ENCODE data around the gene DLK2. TPM values are rescaled to one million over a fixed set of nuclear protein-coding genes. Genes with fewer than 3 reads are reported as not detected.

DLK2 gene
- total and polyA plus RNA-seq, 2 donors (not counting 3 experiments of a cell fraction or from before 2014, with no cell fraction given) = 0.36 TPM; not detected in 1

DNA sequence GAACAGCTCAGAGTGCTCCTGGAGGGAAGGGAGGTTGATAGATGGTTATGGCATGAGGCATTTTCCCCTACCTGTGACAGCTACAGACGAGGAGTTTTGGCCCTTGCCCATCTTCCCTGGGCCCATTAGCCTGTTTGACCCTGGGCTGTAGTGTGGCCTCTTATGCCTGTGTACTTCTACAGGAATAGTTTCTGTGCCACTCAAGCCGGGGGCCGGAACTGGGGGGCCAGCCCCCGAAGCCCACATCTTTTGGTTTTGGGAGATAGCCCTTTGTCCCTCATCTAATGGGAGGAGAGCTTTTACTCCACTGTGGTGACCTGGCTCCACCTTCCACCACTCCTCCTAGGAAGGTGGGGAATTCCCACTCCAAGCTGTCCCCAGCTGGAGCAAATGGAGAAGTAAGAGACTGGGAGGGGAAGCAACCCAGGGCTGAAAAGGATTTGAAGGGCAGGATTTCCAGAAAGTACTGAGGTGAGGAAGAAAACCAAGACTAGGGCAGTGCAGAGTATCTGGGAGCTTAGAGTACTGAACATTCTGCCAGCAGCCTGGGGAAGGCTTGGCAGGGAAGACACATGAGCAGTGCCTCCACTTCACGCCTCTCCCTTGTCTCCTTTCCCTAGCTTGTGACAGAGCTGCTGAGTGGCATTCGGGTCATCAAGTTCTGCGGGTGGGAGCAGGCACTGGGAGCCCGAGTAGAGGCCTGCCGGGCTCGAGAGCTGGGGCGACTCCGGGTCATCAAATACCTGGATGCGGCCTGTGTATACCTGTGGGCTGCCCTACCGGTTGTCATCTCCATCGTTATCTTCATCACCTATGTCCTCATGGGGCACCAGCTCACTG lies 21.1 kb downstream of the DLK2 start:
- DNase-seq (ENCODE audit: low read depth, low spot score) (no peak), FAIRE-seq (peak; percentile 4)
- no peak overlapping the region for H2AFZ ChIP-seq (ENCODE audit: low read depth, low read length)
- H3K9me1 ChIP-seq (replicated peaks; ENCODE audit: control insufficient read depth, extremely low read depth, insufficient read depth, low read length) = no peaks in the 10 kb centered on the region
- H3K36me3 ChIP-seq (ENCODE audit: control insufficient read depth in 2 of 2, extremely low read depth in 1 of 2, insufficient read depth in 2 of 2, low read length in 2 of 2) = peaks cover 0 to 22% of the 10 kb centered on the region in 2 experiments
- H3K4me1 ChIP-seq (ENCODE audit: control insufficient read depth, extremely low read depth, insufficient read depth, low read length) = peaks cover 13% of the 10 kb centered on the region
- H4K20me1 ChIP-seq (replicated peaks; ENCODE audit: control insufficient read depth, extremely low read depth, insufficient read depth, low read length) = no peaks in the 10 kb centered on the region
- TF ChIP-seq POLR2A (IDR thresholded peaks at IDR 0.05; ENCODE audit: low read depth, low read length) (no peak), FOS (IDR thresholded peaks at IDR 0.05; ENCODE audit: borderline replicate concordance, insufficient read depth, low read length) (no peak), MAX (IDR thresholded peaks at IDR 0.05; ENCODE audit: insufficient read depth, insufficient read length) (no peak), GATA2 (IDR thresholded peaks at IDR 0.05; ENCODE audit: insufficient read depth, insufficient read length, low read depth, low read length) (no peak)
- H3K4me2 ChIP-seq (ENCODE audit: insufficient read depth, low read length) = no peak overlapping the region
- ChIA-PET POLR2A (no interaction called here), CTCF (interaction anchor here (1.1 kb wide), 1 partner anchor 72 kb away, joined by 3 read pairs; no protein-coding TSS in a partner anchor)
- no peaks in the 10 kb centered on the region for H3K9me3 ChIP-seq (replicated peaks; ENCODE audit: control insufficient read depth, insufficient read depth, low read length)
- H3K27me3 ChIP-seq (ENCODE audit: control insufficient read depth in 2 of 2, insufficient read depth in 2 of 2, low read length in 2 of 2) = no peaks in the 10 kb centered on the region
- BruUV-seq (replicated peaks) = no TSS peak
- intact Hi-C loops (cut with micrococcal nuclease) = no loop called here
- no peak overlapping the region for H3K9ac ChIP-seq (replicated peaks; ENCODE audit: extremely low read depth, insufficient read depth, low read length)
- H3K27ac ChIP-seq (ENCODE audit: insufficient read depth, low read depth, low read length) = no peak overlapping the region
- no peaks in the 10 kb centered on the region for H3K79me2 ChIP-seq (ENCODE audit: control insufficient read depth, insufficient read depth, low read length)
- no peak overlapping the region for H3K4me3 ChIP-seq (replicated peaks in 1 of 3; ENCODE audit: insufficient read depth in 1 of 3, low read depth in 1 of 3, low read length in 3 of 3)
- dilution Hi-C loops (cut with MboI; ENCODE audit: extremely low pct_ligation_motif_present, low sequenced_read_pairs) = no loop called here

- POLR2A ChIA-PET = no interaction called here
Observed at GRCh38 chr6:43433148-43433547, 22.2 kb downstream of the DLK2 start.

More at GRCh38 chr6:43433148-43433547, 22.2 kb downstream of the DLK2 start:
- Histone ChIP-seq H3K79me2 (ENCODE audit: control insufficient read depth, insufficient read depth, low read length) (peaks cover 9% of the 10 kb centered on the region), H3K4me2 (ENCODE audit: insufficient read depth, low read length) (no peak overlapping the region), H3K9ac (replicated peaks; ENCODE audit: extremely low read depth, insufficient read depth, low read length) (no peak overlapping the region), H3K9me1 (replicated peaks; ENCODE audit: control insufficient read depth, extremely low read depth, insufficient read depth, low read length) (no peaks in the 10 kb centered on the region), H3K27me3 (ENCODE audit: control insufficient read depth in 2 of 2, insufficient read depth in 2 of 2, low read length in 2 of 2) (no peaks in the 10 kb centered on the region), H3K4me3 (replicated peaks in 1 of 3; ENCODE audit: insufficient read depth in 1 of 3, low read depth in 1 of 3, low read length in 3 of 3) (no peak overlapping the region), H2AFZ (ENCODE audit: low read depth, low read length) (no peak overlapping the region), H3K9me3 (replicated peaks; ENCODE audit: control insufficient read depth, insufficient read depth, low read length) (no peaks in the 10 kb centered on the region), H3K4me1 (ENCODE audit: control insufficient read depth, extremely low read depth, insufficient read depth, low read length) (peaks cover 22% of the 10 kb centered on the region), H3K36me3 (ENCODE audit: control insufficient read depth in 2 of 2, extremely low read depth in 1 of 2, insufficient read depth in 2 of 2, low read length in 2 of 2) (peaks cover 0 to 16% of the 10 kb centered on the region in 2 experiments), H4K20me1 (replicated peaks; ENCODE audit: control insufficient read depth, extremely low read depth, insufficient read depth, low read length) (no peaks in the 10 kb centered on the region), H3K27ac (ENCODE audit: insufficient read depth, low read depth, low read length) (no peak overlapping the region)
- dilution Hi-C loops (cut with MboI; ENCODE audit: extremely low pct_ligation_motif_present, low sequenced_read_pairs) = no loop called here
- intact Hi-C loops (cut with micrococcal nuclease) = no loop called here
- FAIRE-seq = no peak
- BruUV-seq (replicated peaks) = no TSS peak
- CTCF ChIA-PET = interaction anchor here (1.1 kb wide), 1 partner anchor 73 kb away, joined by 3 read pairs; no protein-coding TSS in a partner anchor
- DNase-seq (ENCODE audit: low read depth, low spot score) = no peak
- TF ChIP-seq, protein P1, sequence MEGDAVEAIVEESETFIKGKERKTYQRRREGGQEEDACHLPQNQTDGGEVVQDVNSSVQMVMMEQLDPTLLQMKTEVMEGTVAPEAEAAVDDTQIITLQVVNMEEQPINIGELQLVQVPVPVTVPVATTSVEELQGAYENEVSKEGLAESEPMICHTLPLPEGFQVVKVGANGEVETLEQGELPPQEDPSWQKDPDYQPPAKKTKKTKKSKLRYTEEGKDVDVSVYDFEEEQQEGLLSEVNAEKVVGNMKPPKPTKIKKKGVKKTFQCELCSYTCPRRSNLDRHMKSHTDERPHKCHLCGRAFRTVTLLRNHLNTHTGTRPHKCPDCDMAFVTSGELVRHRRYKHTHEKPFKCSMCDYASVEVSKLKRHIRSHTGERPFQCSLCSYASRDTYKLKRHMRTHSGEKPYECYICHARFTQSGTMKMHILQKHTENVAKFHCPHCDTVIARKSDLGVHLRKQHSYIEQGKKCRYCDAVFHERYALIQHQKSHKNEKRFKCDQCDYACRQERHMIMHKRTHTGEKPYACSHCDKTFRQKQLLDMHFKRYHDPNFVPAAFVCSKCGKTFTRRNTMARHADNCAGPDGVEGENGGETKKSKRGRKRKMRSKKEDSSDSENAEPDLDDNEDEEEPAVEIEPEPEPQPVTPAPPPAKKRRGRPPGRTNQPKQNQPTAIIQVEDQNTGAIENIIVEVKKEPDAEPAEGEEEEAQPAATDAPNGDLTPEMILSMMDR (IDR thresholded peaks at IDR 0.05; ENCODE audit: extremely low read depth in 1 of 2, insufficient read depth in 1 of 2, low read depth in 1 of 2, low read length in 2 of 2) = no peak
- TF ChIP-seq JUN (IDR thresholded peaks at IDR 0.05; ENCODE audit: borderline replicate concordance, insufficient read depth, insufficient read length, low read depth) (no peak), POLR2AphosphoS5 (IDR thresholded peaks at IDR 0.05; ENCODE audit: insufficient read depth, low read depth, low read length) (no peak), MYC (IDR thresholded peaks at IDR 0.05; ENCODE audit: low read depth, low read length) (no peak), MAX (IDR thresholded peaks at IDR 0.05; ENCODE audit: insufficient read depth, insufficient read length) (no peak), FOS (IDR thresholded peaks at IDR 0.05; ENCODE audit: borderline replicate concordance, insufficient read depth, low read length) (no peak), POLR2A (IDR thresholded peaks at IDR 0.05; ENCODE audit: low read depth, low read length) (no peak), EZH2 (IDR thresholded peaks at IDR 0.05; ENCODE audit: borderline replicate concordance, low read depth, low read length, severe bottlenecking) (no peak), GATA2 (IDR thresholded peaks at IDR 0.05; ENCODE audit: insufficient read depth, insufficient read length, low read depth, low read length) (no peak)
